Loucy (cell line): ENCODE measurements around the gene ENOX1.

Source experiments
- EZH2phosphoT487 ChIP-seq: fragments of 200-600 bp; IDR thresholded peaks from 2 replicates; pipeline ENCODE4 v1.6.1; 2018; ENCODE audit warnings: antibody characterized with exemption, mild to moderate bottlenecking, moderate library complexity, borderline replicate concordance
- TF ChIP-seq, protein P1 (sequence below): fragments of 200-600 bp; sonication (generic); conservative IDR thresholded peaks from 2 replicates; pipeline ENCODE4 v1.5.1; 2014; ENCODE audit warnings: mild to moderate bottlenecking, antibody characterized with exemption, low read length

DNA sequence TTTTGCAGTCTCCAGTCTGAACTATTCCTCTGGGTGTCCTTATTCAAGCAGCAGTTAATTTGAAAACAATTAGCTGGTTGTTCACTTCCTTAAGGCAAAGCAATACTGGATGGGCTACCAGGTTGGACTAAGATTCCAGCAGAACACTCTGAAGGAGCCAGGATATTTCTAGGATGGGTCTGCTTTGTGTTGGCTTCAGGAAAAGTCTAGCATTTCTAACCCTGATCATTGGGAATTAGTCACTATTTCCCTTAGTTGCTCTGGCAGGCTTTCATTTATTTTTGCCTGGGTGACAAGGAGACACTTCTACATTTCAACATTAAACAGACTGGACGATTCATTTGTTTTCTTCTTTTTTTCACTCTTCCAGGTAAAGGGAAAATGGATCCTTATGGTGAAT, 228.4 kb downstream of the ENOX1 start:
- TF ChIP-seq, protein P1, sequence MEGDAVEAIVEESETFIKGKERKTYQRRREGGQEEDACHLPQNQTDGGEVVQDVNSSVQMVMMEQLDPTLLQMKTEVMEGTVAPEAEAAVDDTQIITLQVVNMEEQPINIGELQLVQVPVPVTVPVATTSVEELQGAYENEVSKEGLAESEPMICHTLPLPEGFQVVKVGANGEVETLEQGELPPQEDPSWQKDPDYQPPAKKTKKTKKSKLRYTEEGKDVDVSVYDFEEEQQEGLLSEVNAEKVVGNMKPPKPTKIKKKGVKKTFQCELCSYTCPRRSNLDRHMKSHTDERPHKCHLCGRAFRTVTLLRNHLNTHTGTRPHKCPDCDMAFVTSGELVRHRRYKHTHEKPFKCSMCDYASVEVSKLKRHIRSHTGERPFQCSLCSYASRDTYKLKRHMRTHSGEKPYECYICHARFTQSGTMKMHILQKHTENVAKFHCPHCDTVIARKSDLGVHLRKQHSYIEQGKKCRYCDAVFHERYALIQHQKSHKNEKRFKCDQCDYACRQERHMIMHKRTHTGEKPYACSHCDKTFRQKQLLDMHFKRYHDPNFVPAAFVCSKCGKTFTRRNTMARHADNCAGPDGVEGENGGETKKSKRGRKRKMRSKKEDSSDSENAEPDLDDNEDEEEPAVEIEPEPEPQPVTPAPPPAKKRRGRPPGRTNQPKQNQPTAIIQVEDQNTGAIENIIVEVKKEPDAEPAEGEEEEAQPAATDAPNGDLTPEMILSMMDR: no peak
- no peak for TF ChIP-seq EZH2phosphoT487
